NCI-H2171 (cell line): ENCODE data around the gene PAF1.

Source experiments
- DNase-seq: peaks from one replicate; lab custom pipeline; 2025; lab: John Stamatoyannopoulos, UW

The PAF1 gene

GRCh38 chr19:39405261-39405957 lies 14.5 kb upstream of the PAF1 start:
- no peak for DNase-seq

- DNase-seq = peak; percentile 85
These were observed 12.7 kb upstream of the PAF1 start for GRCh38 chr19:39403331-39404312.

GRCh38 chr19:39402346-39403300 lies 11.7 kb upstream of the PAF1 start:
- peak; percentile 49 for DNase-seq

- DNase-seq = no peak
These were observed 10.8 kb upstream of the PAF1 start for GRCh38 chr19:39401549-39402345.

- DNase-seq = no peak
These were observed 10.2 kb upstream of the PAF1 start for GRCh38 chr19:39401070-39401548.

GRCh38 chr19:39400061-39400460 lies 9.2 kb upstream of the PAF1 start:
- DNase-seq = no peak

- DNase-seq = no peak
These were observed 8.8 kb upstream of the PAF1 start for GRCh38 chr19:39399668-39400050.

GRCh38 chr19:39398297-39398864 lies 7.5 kb upstream of the PAF1 start:
- DNase-seq = no peak

- peak; percentile 51 for DNase-seq
These were observed 6.7 kb upstream of the PAF1 start for GRCh38 chr19:39397360-39398296.

- no peak for DNase-seq
These were observed 505 bp downstream of the PAF1 start for GRCh38 chr19:39390451-39390750.

GRCh38 chr19:39389631-39390414 lies 1.1 kb downstream of the PAF1 start:
- no peak for DNase-seq

- no peak for DNase-seq
These were observed 2.2 kb downstream of the PAF1 start for GRCh38 chr19:39388657-39389056.

- no peak for DNase-seq
These were observed 4.3 kb downstream of the PAF1 start for GRCh38 chr19:39386557-39386956.

GRCh38 chr19:39385629-39386411 lies 5.1 kb downstream of the PAF1 start:
- DNase-seq = no peak

GRCh38 chr19:39384839-39385568 lies 5.9 kb downstream of the PAF1 start:
- no peak for DNase-seq

GRCh38 chr19:39382991-39383828 lies 7.7 kb downstream of the PAF1 start:
- no peak for DNase-seq
